ENCODE results near the gene ICA1.

The ICA1 gene

GRCh38 chr7:8092140-8092539 lies 169.8 kb downstream of the ICA1 start:
- Histone ChIP-seq H2AFZ (ENCODE audit: low read depth) (no peak overlapping the region), H3K4me2 (no peak overlapping the region), H3K4me1 (ENCODE audit: low read depth, poor library complexity, severe bottlenecking) (no peaks in the 10 kb centered on the region), H3K79me2 (ENCODE audit: insufficient read depth, low read depth) (no peaks in the 10 kb centered on the region), H3K27ac (no peak overlapping the region), H4K20me1 (ENCODE audit: insufficient read depth) (no peaks in the 10 kb centered on the region), H3K9ac (no peak overlapping the region), H3K4me3 (IDR thresholded peaks at IDR 0.05; ENCODE audit: insufficient read depth, low read depth, low read length) (no peak overlapping the region), H3K27me3 (ENCODE audit: insufficient read depth, low read depth) (no peaks in the 10 kb centered on the region), H3K36me3 (ENCODE audit: insufficient read depth) (no peaks in the 10 kb centered on the region; the same call in 1 of the 2 replicates)
- no peak for TF ChIP-seq CTCF (conservative IDR thresholded peaks at IDR 0.05; ENCODE audit: low read depth, low read length)

GRCh38 chr7:8089036-8089780 lies 172.8 kb downstream of the ICA1 start:
- no peaks in the 10 kb centered on the region for H3K27me3 ChIP-seq (ENCODE audit: insufficient read depth, low read depth)
- H3K4me2 ChIP-seq = no peak overlapping the region
- no peak overlapping the region for H3K9ac ChIP-seq
- no peak overlapping the region for H3K4me3 ChIP-seq (IDR thresholded peaks at IDR 0.05; ENCODE audit: insufficient read depth, low read depth, low read length)
- H2AFZ ChIP-seq (ENCODE audit: low read depth) = no peak overlapping the region
- H3K27ac ChIP-seq = no peak overlapping the region
- H3K79me2 ChIP-seq (ENCODE audit: insufficient read depth, low read depth) = no peaks in the 10 kb centered on the region
- no peaks in the 10 kb centered on the region for H3K4me1 ChIP-seq (ENCODE audit: low read depth, poor library complexity, severe bottlenecking)
- no peaks in the 10 kb centered on the region for H3K36me3 ChIP-seq (ENCODE audit: insufficient read depth)
- TF ChIP-seq CTCF (conservative IDR thresholded peaks at IDR 0.05; ENCODE audit: low read depth, low read length) = no peak
- no peaks in the 10 kb centered on the region for H4K20me1 ChIP-seq (ENCODE audit: insufficient read depth)

- TF ChIP-seq CTCF (conservative IDR thresholded peaks at IDR 0.05; ENCODE audit: low read depth, low read length) = no peak
- Histone ChIP-seq H3K4me1 (ENCODE audit: low read depth, poor library complexity, severe bottlenecking) (no peaks in the 10 kb centered on the region), H3K4me3 (IDR thresholded peaks at IDR 0.05; ENCODE audit: insufficient read depth, low read depth, low read length) (no peak overlapping the region), H4K20me1 (ENCODE audit: insufficient read depth) (no peaks in the 10 kb centered on the region), H3K79me2 (ENCODE audit: insufficient read depth, low read depth) (no peaks in the 10 kb centered on the region), H2AFZ (ENCODE audit: low read depth) (no peak overlapping the region), H3K27me3 (ENCODE audit: insufficient read depth, low read depth) (no peaks in the 10 kb centered on the region), H3K36me3 (ENCODE audit: insufficient read depth) (no peaks in the 10 kb centered on the region), H3K9ac (no peak overlapping the region), H3K4me2 (no peak overlapping the region), H3K27ac (no peak overlapping the region)
These were observed 175.7 kb downstream of the ICA1 start for GRCh38 chr7:8086239-8086638.

GRCh38 chr7:8085420-8085819 lies 176.5 kb downstream of the ICA1 start:
- H3K9ac ChIP-seq = no peak overlapping the region
- no peaks in the 10 kb centered on the region for H3K79me2 ChIP-seq (ENCODE audit: insufficient read depth, low read depth)
- no peak overlapping the region for H2AFZ ChIP-seq (ENCODE audit: low read depth)
- no peak for TF ChIP-seq CTCF (conservative IDR thresholded peaks at IDR 0.05; ENCODE audit: low read depth, low read length)
- no peak overlapping the region for H3K4me2 ChIP-seq
- H3K27me3 ChIP-seq (ENCODE audit: insufficient read depth, low read depth) = no peaks in the 10 kb centered on the region
- no peaks in the 10 kb centered on the region for H3K4me1 ChIP-seq (ENCODE audit: low read depth, poor library complexity, severe bottlenecking)
- no peaks in the 10 kb centered on the region for H4K20me1 ChIP-seq (ENCODE audit: insufficient read depth)
- H3K27ac ChIP-seq = no peak overlapping the region
- H3K4me3 ChIP-seq (IDR thresholded peaks at IDR 0.05; ENCODE audit: insufficient read depth, low read depth, low read length) = no peak overlapping the region
- no peaks in the 10 kb centered on the region for H3K36me3 ChIP-seq (ENCODE audit: insufficient read depth)
